ENCODE data around the gene RPP25.

Gene RPP25

DNA sequence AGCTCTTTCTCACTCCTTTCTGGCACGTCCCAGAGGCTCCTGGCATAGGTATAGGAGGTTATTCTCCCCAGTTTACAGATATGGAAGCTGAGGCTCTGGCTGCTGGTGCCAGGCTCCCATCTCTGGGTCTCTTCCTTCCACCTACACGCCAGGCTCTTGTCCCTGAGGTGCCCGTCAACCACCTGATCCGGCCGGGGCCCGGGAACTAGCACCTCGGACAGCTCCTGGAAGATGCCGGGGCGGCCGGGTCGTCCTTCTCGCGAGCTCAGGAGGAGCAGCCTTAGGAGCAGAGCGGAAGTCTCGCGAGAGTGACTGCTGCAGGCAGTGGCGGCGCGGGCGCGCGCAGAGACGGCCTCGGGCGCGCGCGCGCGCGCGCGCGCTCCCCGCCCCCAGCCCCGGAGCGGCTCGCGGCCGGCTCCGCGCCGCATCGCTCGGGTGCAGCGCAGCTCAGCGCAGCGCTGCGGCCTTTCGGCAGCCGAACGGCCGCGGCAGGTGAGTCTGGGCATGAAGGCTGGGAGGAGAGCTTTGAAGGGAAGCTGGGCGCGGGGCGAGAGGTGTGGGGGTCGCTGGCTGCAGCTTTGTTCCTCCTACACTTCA, 38.7 kb upstream of the RPP25 start, which contains the start of gene SCAMP5:
TSS of gene SCAMP5 (plus strand) at position 382 of the 597 bp plus-strand sequence. CDS start 16,277 bp downstream, outside the sequence.
- TF ChIP-seq ZFX (IDR thresholded peaks at IDR 0.05) (no peak), CTCF (conservative IDR thresholded peaks at IDR 0.05) (no peak)
- peak within 1 kb of the TSS; percentile 18; the same call in 1 of the 2 replicates for H3K27ac ChIP-seq

GRCh38 chr15:74994685-74995084, 38.1 kb upstream of the RPP25 start:
- H3K27ac ChIP-seq = no peak overlapping the region
- no peak for TF ChIP-seq CTCF (conservative IDR thresholded peaks at IDR 0.05)
- no peak for TF ChIP-seq ZFX (IDR thresholded peaks at IDR 0.05)

- H3K27ac ChIP-seq = no peak overlapping the region
- TF ChIP-seq ZFX (IDR thresholded peaks at IDR 0.05) = no peak
- TF ChIP-seq CTCF (conservative IDR thresholded peaks at IDR 0.05) = no peak
Measured at GRCh38 chr15:74994236-74994635, 37.7 kb upstream of the RPP25 start.

DNA sequence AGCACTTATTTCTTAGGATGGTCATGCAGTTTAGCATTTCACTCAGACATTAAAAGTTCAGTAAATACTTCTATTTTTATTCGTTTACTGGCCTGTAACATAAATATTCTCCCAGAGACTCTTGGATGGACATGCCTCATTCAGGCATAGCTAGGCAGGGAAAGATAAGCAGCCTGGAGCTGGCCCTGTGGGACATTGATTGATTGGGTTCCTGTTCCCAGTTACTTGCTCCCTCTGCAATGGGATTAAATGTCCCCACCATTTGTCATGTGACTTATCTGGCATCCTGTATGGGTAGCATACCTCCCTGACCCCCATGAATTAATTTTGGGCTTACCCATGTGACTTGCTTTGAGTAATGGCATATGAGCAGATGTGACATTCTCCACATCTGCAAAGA, 36.0 kb upstream of the RPP25 start:
- no peak overlapping the region for H3K27ac ChIP-seq
- TF ChIP-seq ZFX (IDR thresholded peaks at IDR 0.05) (no peak), CTCF (conservative IDR thresholded peaks at IDR 0.05) (no peak)

GRCh38 chr15:74989527-74989926, 33.0 kb upstream of the RPP25 start:
- TF ChIP-seq ZFX (IDR thresholded peaks at IDR 0.05) (no peak), CTCF (conservative IDR thresholded peaks at IDR 0.05) (no peak)
- no peak overlapping the region for H3K27ac ChIP-seq

DNA sequence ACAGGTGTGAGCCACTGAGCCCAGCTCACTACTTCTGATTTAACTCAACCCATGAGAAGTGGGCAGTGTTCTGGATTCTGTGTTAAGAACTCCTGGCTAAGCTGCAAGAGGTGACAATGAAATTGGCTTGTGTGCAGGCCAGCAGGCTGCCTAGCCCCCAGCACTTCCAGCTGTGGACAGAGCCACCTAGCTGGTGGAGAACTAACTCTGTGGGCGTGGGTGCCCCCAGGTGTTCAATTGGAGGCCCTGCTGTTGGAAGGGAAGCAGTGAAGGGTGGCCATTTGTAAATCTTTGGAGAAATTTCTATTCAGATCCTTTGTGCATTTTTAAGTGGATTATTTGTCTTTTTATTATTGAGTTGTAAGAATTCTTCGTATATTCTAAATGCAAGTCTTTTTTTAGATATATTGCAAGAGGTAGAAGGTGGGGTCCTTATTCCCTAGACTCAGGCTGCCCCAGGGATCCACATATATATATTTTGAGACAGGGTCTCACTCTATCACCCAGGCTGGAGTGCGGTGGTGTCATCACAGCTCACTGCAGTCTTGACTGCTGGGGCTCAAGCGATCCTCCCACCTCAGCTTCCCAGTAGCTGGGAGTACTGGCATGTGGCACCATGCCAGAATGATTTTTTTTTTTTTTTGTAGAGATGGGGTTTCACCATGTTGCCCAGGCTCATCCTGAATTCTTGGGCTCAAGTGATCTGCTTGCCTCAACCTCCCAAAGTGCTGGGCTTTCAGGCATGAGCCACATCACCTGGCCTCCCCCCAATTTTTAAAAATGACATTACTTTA, 31.6 kb upstream of the RPP25 start:
- TF ChIP-seq CTCF (conservative IDR thresholded peaks at IDR 0.05) (no peak; the same call in 1 of the 2 replicates), ZFX (IDR thresholded peaks at IDR 0.05) (no peak)
- no peak overlapping the region for H3K27ac ChIP-seq

DNA sequence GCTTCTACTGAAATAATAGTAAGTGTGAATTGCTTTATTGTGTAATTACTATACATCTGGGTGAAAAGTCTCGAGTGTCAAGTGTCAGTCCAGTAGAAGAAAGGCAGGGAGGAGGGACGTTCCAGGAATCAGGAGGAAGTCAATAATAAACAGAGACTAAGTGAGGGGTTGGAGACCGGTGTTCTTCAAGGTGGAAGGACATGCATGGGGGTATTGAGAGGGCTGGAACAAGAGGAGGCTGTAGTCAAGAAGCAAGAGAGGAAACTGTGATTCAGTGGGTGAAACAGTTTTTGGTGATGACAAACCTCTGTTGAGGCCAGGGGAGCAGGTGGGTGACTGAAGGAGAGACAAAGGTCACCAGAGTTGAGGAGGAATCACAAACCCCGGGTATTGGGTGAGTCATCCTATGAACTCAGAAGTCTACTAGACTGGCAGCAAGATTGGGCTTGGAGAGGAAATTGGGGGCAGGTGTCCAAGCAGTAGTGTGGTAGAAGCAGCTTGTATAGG, 27.2 kb upstream of the RPP25 start:
- no peak for TF ChIP-seq CTCF (conservative IDR thresholded peaks at IDR 0.05)
- TF ChIP-seq ZFX (IDR thresholded peaks at IDR 0.05) = no peak
- H3K27ac ChIP-seq = no peak overlapping the region
